B cell (primary cell): ENCODE data around the gene SPOCK1.

ENCODE experiments used
- EZH2 ChIP-seq: IDR thresholded peaks from 2 replicates; pipeline ENCODE4 v1.6.1; 2012; ENCODE audit warnings: borderline replicate concordance, low read depth, mild to moderate bottlenecking, moderate library complexity, low read length; ENCODE audit not compliant: insufficient read depth, poor library complexity, severe bottlenecking
- TF ChIP-seq, protein P1 (sequence below): fragments of 200-600 bp; IDR thresholded peaks from one replicate; pipeline ENCODE4 v1.8.0; 2022; ENCODE audit warnings: antibody characterized with exemption, mild to moderate bottlenecking

DNA sequence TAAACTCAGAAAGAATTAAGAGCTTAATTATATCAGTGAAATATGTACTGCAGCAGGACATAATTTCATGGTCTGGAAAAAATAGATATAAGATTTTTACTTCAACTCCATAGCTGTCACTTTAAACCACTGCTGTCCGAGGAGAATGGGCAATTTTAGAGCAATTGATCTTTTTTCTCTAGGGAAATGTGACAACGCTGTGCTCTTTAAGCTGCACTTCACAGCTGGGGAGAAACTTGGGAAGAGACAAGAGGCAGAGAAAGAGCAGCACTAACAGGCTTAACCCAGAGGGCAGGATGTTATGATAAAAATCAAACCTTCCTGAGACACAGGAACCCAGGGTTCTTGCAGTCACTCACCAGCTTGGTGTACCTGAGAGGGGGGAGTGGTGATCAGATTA, 92.0 kb downstream of the SPOCK1 start:
- TF ChIP-seq, protein P1, sequence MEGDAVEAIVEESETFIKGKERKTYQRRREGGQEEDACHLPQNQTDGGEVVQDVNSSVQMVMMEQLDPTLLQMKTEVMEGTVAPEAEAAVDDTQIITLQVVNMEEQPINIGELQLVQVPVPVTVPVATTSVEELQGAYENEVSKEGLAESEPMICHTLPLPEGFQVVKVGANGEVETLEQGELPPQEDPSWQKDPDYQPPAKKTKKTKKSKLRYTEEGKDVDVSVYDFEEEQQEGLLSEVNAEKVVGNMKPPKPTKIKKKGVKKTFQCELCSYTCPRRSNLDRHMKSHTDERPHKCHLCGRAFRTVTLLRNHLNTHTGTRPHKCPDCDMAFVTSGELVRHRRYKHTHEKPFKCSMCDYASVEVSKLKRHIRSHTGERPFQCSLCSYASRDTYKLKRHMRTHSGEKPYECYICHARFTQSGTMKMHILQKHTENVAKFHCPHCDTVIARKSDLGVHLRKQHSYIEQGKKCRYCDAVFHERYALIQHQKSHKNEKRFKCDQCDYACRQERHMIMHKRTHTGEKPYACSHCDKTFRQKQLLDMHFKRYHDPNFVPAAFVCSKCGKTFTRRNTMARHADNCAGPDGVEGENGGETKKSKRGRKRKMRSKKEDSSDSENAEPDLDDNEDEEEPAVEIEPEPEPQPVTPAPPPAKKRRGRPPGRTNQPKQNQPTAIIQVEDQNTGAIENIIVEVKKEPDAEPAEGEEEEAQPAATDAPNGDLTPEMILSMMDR, result no peak
- no peak for TF ChIP-seq EZH2
